Esophagus muscularis mucosa (tissue), 4 donors: Measurements from ENCODE around the gene KREMEN1.

ENCODE experiments used
- CTCF ChIP-seq, 3 experiments: fragments of 200-600 bp in 2 of 3; fragments of 450-650 bp in 1 of 3; sonication (generic) in 2 of 3; IDR thresholded peaks; one replicate each; pipeline ENCODE4 v1.5.1; 2017 to 2019; ENCODE audit warnings: antibody characterized with exemption in 3 of 3, mild to moderate bottlenecking in 2 of 3, moderate library complexity in 1 of 3
- EP300 ChIP-seq: sonication (generic); formaldehyde crosslinking; IDR thresholded peaks from one replicate; pipeline ENCODE4 v1.6.1; 2017; ENCODE audit warnings: antibody characterized with exemption
- POLR2A ChIP-seq: fragments of 450-650 bp; IDR thresholded peaks from one replicate; pipeline ENCODE4 v1.6.1; 2017; ENCODE audit warnings: antibody characterized with exemption, moderate library complexity, mild to moderate bottlenecking, low read depth

GRCh38 chr22:29054251-29054767 lies 18.5 kb upstream of the KREMEN1 start:
- TF ChIP-seq POLR2A = no peak
- TF ChIP-seq EP300 = no peak
- no peak for TF ChIP-seq CTCF (IDR thresholded peaks at IDR 0.05)
